Smooth muscle cell (in vitro differentiated cells): ENCODE data around the gene ZNF335. TPM values are rescaled to one million over a fixed set of nuclear protein-coding genes. Genes with fewer than 3 reads are reported as not detected.
"Not testable (repeated sequence)": the region's sequence is repeated elsewhere in the genome, so short reads cannot be mapped to it uniquely, and the experiment has no call there.

ENCODE experiments used
- DNase-seq: peaks from one replicate; lab custom pipeline; 2025; ENCODE audit not compliant: unreplicated experiment; lab: John Stamatoyannopoulos, UW
- H2AFZ ChIP-seq: fragments of 200-600 bp; sonication (generic); 2 replicates; pipeline ENCODE4 v1.6.0; 2016; ENCODE audit warnings: antibody characterized with exemption, low read depth, mild to moderate bottlenecking
- H3F3A ChIP-seq: fragments of 200-600 bp; sonication (generic); 2 replicates; pipeline ENCODE4 v1.6.0; 2017; ENCODE audit warnings: antibody characterized with exemption, low read depth
- H3K27ac ChIP-seq: fragments of 200-600 bp; sonication (generic); 2 replicates; pipeline ENCODE4 v1.5.1; 2016; ENCODE audit warnings: low read depth, mild to moderate bottlenecking
- H3K27me3 ChIP-seq: fragments of 200-600 bp; sonication (generic); 2 replicates; pipeline ENCODE4 v1.6.1; 2016; ENCODE audit warnings: low read depth, mild to moderate bottlenecking
- H3K36me3 ChIP-seq: fragments of 200-600 bp; sonication (generic); 2 replicates; pipeline ENCODE4 v1.5.1; 2016; ENCODE audit warnings: low read depth
- H3K4me1 ChIP-seq: fragments of 200-600 bp; sonication (generic); 2 replicates; pipeline ENCODE4 v1.5.1; 2016; ENCODE audit warnings: low read depth
- H3K4me2 ChIP-seq: fragments of 200-600 bp; sonication (generic); 2 replicates; pipeline ENCODE4 v1.6.0; 2016; ENCODE audit warnings: mild to moderate bottlenecking
- H3K4me3 ChIP-seq: fragments of 200-600 bp; sonication (generic); 2 replicates; pipeline ENCODE4 v1.5.1; 2016; ENCODE audit warnings: mild to moderate bottlenecking
- H3K79me2 ChIP-seq: fragments of 200-600 bp; sonication (generic); 2 replicates; pipeline ENCODE4 v1.6.0; 2016; ENCODE audit warnings: low read depth, mild to moderate bottlenecking
- H3K9ac ChIP-seq: fragments of 200-600 bp; sonication (generic); 2 replicates; pipeline ENCODE4 v1.6.0; 2016; ENCODE audit warnings: low read depth
- H3K9me3 ChIP-seq: fragments of 200-600 bp; sonication (generic); replicated peaks from 2 replicates; pipeline ENCODE4 v1.5.1; 2016; ENCODE audit warnings: low read depth
- H4K20me1 ChIP-seq: fragments of 200-600 bp; sonication (generic); 2 replicates; pipeline ENCODE4 v1.6.0; 2016; ENCODE audit warnings: low read depth
- WGBS: methylation state at CpG from one replicate; pipeline ENCODE4 v1.1.7; 2016; ENCODE audit warnings: low lambda C conversion rate; 5-methylcytosine and 5-hydroxymethylcytosine counted together
- polyA plus RNA-seq: library from polyadenylated mRNA; unstranded; fragments of >200 nt; fragmentation: Nextera tagmentation; extraction: Ambion mirVana; gene quantifications from 2 replicates; pipeline ENCODE4 v1.2.1, GENCODE V29; 2016
- total RNA-seq: library from RNA; depleted of rRNA; stranded (reverse); fragments of >200 nt; gene quantifications from 2 replicates; pipeline ENCODE4 v1.2.3, GENCODE V29; 2014
- TF ChIP-seq, protein P1 (sequence below): fragments of 200-600 bp; sonication (generic); IDR thresholded peaks from 2 replicates; pipeline ENCODE4 v1.5.1; 2017; ENCODE audit warnings: borderline replicate concordance, mild to moderate bottlenecking, antibody characterized with exemption; ENCODE audit not compliant: insufficient read depth, poor library complexity, severe bottlenecking

ZNF335 gene
- total and polyA plus RNA-seq, 2 experiments from 2014 or later: 11.2 to 14.2 TPM

DNA sequence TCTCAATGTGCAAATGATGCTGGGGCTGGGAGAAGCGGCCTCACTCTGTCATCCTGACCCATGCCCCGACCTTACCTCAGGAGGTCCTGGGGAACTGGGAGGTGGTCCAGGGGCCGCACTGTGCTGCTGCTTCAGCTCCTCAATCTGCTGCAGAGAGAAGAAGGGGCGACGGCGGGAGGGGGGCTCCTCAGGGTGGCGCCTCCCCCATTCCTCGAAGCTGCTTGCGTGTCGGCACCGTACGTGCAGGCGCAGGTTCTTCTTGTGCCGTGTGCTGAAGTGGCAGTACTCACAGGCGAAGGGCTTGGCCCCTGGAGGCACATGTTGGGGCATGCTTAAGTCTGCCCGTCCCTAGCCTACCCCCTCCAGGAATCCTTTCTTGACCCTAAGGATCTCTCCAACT is 12.9 kb downstream of the ZNF335 start:
- H3K9ac ChIP-seq: no peak overlapping the region
- 92% methylated on average over 16 of the region's 16 CpGs for WGBS
- peaks cover 18% of the 10 kb centered on the region for H3K36me3 ChIP-seq

DNA sequence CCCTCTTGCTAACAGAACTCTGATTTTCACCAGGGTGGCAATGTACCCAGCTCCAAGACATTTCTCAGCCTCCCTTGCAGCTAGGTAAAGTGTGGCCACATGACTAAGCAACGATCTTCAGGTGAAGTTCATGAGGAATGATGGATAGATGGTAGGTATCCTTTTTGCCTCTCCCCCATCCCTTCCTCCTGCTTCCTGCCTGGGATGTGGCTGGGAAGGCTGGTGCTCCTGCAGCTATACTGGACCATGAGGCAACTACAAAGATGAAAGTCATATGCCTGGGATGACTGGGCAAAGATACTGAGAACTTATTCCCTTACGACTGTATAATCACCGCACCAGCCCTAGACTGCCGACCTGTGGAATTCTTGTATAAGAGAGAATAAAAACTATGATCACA is 13.4 kb downstream of the ZNF335 start:
- TF ChIP-seq, protein P1, sequence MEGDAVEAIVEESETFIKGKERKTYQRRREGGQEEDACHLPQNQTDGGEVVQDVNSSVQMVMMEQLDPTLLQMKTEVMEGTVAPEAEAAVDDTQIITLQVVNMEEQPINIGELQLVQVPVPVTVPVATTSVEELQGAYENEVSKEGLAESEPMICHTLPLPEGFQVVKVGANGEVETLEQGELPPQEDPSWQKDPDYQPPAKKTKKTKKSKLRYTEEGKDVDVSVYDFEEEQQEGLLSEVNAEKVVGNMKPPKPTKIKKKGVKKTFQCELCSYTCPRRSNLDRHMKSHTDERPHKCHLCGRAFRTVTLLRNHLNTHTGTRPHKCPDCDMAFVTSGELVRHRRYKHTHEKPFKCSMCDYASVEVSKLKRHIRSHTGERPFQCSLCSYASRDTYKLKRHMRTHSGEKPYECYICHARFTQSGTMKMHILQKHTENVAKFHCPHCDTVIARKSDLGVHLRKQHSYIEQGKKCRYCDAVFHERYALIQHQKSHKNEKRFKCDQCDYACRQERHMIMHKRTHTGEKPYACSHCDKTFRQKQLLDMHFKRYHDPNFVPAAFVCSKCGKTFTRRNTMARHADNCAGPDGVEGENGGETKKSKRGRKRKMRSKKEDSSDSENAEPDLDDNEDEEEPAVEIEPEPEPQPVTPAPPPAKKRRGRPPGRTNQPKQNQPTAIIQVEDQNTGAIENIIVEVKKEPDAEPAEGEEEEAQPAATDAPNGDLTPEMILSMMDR: no peak
- Histone ChIP-seq H3K27ac (no peak overlapping the region), H3K4me3 (no peak overlapping the region), H4K20me1 (no peaks in the 10 kb centered on the region), H3K27me3 (no peaks in the 10 kb centered on the region), H3K36me3 (peaks cover 15% of the 10 kb centered on the region), H3F3A (no peaks in the 10 kb centered on the region), H3K9ac (no peak overlapping the region), H3K9me3 (no peaks in the 10 kb centered on the region), H3K4me2 (no peak overlapping the region), H3K4me1 (no peaks in the 10 kb centered on the region), H2AFZ (no peak overlapping the region), H3K79me2 (no peaks in the 10 kb centered on the region)
- DNase-seq: no peak
- WGBS: 97% methylated on average over 4 of the region's 4 CpGs

More for the DNA sequence above, 12.9 kb downstream of the ZNF335 start:
- Histone ChIP-seq H2AFZ (no peak overlapping the region), H3K9me3 (no peaks in the 10 kb centered on the region), H3K4me2 (no peak overlapping the region), H3K79me2 (no peaks in the 10 kb centered on the region), H3K4me1 (no peaks in the 10 kb centered on the region), H3K27ac (no peak overlapping the region), H4K20me1 (no peaks in the 10 kb centered on the region), H3K4me3 (no peak overlapping the region), H3F3A (no peaks in the 10 kb centered on the region), H3K27me3 (no peaks in the 10 kb centered on the region)
- no peak for DNase-seq
- TF ChIP-seq, protein P1: no peak

DNA sequence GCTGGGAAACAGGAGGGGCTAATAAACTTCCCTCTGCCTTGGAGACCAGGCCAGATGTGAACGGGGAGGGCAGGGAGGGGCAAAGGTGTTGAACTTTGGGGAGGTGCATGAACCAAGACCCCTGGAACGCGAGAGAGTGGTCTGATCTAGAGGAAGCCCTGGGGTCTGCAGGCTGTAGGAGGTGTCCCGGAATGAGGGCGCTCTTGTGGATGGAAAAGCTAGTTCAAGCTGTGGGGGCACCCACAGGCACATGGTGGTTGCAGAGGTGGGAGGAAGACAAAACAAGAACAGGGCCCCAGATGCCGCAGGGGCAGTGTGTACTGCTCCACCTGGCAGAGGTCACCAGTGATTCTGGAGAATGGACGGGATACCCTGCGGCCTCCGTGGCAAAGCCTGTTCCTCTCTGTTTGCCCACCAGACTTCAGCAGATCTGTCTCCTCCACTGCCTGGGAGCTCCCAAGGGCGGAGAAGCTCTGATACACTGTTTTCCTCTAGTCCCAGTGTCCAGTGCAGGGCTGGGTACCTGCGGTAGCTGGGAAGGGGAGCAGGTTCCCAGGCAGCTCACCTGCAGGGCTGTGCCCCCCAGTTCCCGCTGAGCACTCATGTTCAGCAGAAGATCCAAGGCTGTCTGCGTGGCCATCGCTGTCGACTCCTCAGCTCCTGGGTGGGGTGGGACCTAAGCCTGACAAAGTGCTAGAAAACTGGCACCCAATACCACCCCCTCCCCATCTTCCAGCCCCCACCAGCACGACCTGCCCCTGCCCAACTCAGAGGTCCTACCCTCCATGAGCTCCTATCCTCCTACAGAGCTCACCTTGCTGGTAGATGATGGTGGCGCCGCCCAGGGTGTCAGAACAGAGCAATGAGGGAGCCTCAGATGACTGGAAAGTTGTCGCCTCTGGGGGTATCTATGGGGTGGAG is 14.7 kb downstream of the ZNF335 start:
- TF ChIP-seq, protein P1: no peak
- no peak overlapping the region for H3K9ac ChIP-seq
- H2AFZ ChIP-seq: no peak overlapping the region
- no peak overlapping the region for H3K4me3 ChIP-seq
- DNase-seq: no peak
- peaks cover 15% of the 10 kb centered on the region for H3K36me3 ChIP-seq
- H3K27me3 ChIP-seq: no peaks in the 10 kb centered on the region
- no peaks in the 10 kb centered on the region for H3K4me1 ChIP-seq
- H3K4me2 ChIP-seq: no peak overlapping the region
- H3K9me3 ChIP-seq: no peaks in the 10 kb centered on the region
- no peaks in the 10 kb centered on the region for H4K20me1 ChIP-seq
- H3K27ac ChIP-seq: no peak overlapping the region
- no peaks in the 10 kb centered on the region for H3F3A ChIP-seq
- H3K79me2 ChIP-seq: no peaks in the 10 kb centered on the region
- 95% methylated on average over 19 of the region's 19 CpGs for WGBS

DNA sequence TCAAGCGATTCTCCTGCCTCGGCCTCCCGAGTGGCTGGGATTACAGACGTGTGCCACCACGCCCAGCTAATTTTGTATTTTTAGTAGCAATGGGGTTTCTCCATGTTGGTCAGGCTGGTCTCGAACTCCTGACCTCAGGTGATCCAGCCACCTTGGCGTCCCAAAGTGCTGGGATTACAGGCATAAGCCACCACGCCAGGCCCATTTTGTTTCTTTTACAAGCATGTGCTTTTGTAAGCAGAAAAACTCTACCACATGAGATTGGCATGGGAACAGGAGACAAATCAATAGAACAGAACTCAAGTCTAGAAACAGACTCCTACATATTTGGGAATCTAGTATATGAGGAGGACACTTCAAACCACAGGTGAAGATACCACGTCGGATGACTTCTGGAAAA is 15.7 kb downstream of the ZNF335 start:
- WGBS: 95% methylated on average over 10 of the region's 10 CpGs
- not testable (repeated sequence) for H3K27me3 ChIP-seq, H3K4me1 ChIP-seq, H3K27ac ChIP-seq, H4K20me1 ChIP-seq, H3K4me3 ChIP-seq, H3K79me2 ChIP-seq, DNase-seq, H3K4me2 ChIP-seq, H3K9ac ChIP-seq, H3F3A ChIP-seq, H2AFZ ChIP-seq, H3K9me3 ChIP-seq
- H3K36me3 ChIP-seq: peaks cover 15% of the 10 kb centered on the region
